Ectodermal cell (in vitro differentiated cells): Measurements from ENCODE around the gene C2CD4C.
"Not testable (repeated sequence)": the region's sequence is repeated elsewhere in the genome, so short reads cannot be mapped to it uniquely, and the experiment has no call there.

Experiments used
- H3K27ac ChIP-seq: 2 replicates; pipeline ENCODE4 v1.7.0; 2013; ENCODE audit warnings: mild to moderate bottlenecking, low read depth, low read length; ENCODE audit not compliant: insufficient read depth, poor library complexity, severe bottlenecking
- H3K27me3 ChIP-seq: 2 replicates; pipeline ENCODE4 v1.7.0; 2013; ENCODE audit warnings: mild to moderate bottlenecking, low read length; ENCODE audit not compliant: insufficient read depth, control insufficient read depth, poor library complexity, severe bottlenecking
- H3K36me3 ChIP-seq: one replicate; pipeline ENCODE4 v1.7.0; 2013; ENCODE audit warnings: low read length; ENCODE audit not compliant: control insufficient read depth, insufficient read depth
- H3K4me1 ChIP-seq: one replicate; pipeline ENCODE4 v1.7.0; 2013; ENCODE audit warnings: low read length; ENCODE audit not compliant: control insufficient read depth, insufficient read depth
- H3K4me3 ChIP-seq: 2 replicates; pipeline ENCODE4 v1.7.0; 2013; ENCODE audit warnings: low read depth, low read length, control low read depth; ENCODE audit not compliant: insufficient read depth
- H3K9me3 ChIP-seq: 2 replicates; pipeline ENCODE4 v1.7.0; 2013; ENCODE audit warnings: mild to moderate bottlenecking, low read length, moderate library complexity; ENCODE audit not compliant: control insufficient read depth
- WGBS, 2 experiments: methylation state at CpG; one replicate each; pipeline ENCODE4 v1.1.7; 2013; ENCODE audit warnings: missing lambda C conversion rate in 2 of 2; 5-methylcytosine and 5-hydroxymethylcytosine counted together

The C2CD4C gene

GRCh38 chr19:390386-391206 lies 18.4 kb downstream of the C2CD4C start:
- 93 to 96% methylated on average over 30 of the region's 30 CpGs for WGBS, 2 experiments
- Histone ChIP-seq H3K9me3 (no peaks in the 10 kb centered on the region), H3K4me1 (no peaks in the 10 kb centered on the region), H3K4me3 (no peak overlapping the region), H3K36me3 (no peaks in the 10 kb centered on the region), H3K27me3 (peaks cover 4% of the 10 kb centered on the region), H3K27ac (no peak overlapping the region)

- no peaks in the 10 kb centered on the region for H3K4me1 ChIP-seq
- peaks cover 4% of the 10 kb centered on the region for H3K27me3 ChIP-seq
- H3K4me3 ChIP-seq: no peak overlapping the region
- no peaks in the 10 kb centered on the region for H3K36me3 ChIP-seq
- WGBS, 2 experiments: 89 to 91% methylated on average over 12 of the region's 12 CpGs
- H3K9me3 ChIP-seq: no peaks in the 10 kb centered on the region
- no peak overlapping the region for H3K27ac ChIP-seq
Measured at GRCh38 chr19:389935-390289, 19.0 kb downstream of the C2CD4C start.

GRCh38 chr19:389255-389934 lies 19.6 kb downstream of the C2CD4C start:
- Histone ChIP-seq H3K27me3 (peaks cover 4% of the 10 kb centered on the region), H3K4me1 (peaks cover 2% of the 10 kb centered on the region), H3K4me3 (no peak overlapping the region), H3K9me3 (no peaks in the 10 kb centered on the region), H3K36me3 (no peaks in the 10 kb centered on the region), H3K27ac (no peak overlapping the region)
- WGBS, 2 experiments: 82 to 84% methylated on average over 21 of the region's 21 CpGs

DNA sequence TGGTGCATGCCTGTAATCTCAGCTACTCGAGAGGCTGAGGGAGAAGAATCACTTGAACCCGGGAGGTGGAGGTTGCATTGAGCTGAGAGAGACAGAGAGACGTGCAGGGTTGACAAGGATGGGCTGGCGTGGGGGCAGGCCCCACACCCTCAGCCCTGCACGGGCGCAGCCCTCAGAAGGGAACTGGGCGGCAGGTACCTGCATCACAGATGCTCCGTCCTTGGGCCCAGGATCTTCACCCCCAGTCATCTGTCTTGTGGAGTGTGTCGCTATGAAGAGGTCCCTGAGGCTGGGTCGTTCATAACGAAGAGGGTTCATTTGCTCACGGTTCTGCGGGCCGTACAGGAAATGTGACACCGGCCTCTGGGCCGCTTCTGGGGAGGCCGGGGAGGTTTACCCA lies 20.3 kb downstream of the C2CD4C start:
- WGBS, 2 experiments: 93 to 94% methylated on average over 17 of the region's 17 CpGs
- Histone ChIP-seq H3K27ac (no peak overlapping the region), H3K36me3 (no peaks in the 10 kb centered on the region), H3K4me1 (peaks cover 5% of the 10 kb centered on the region), H3K9me3 (no peaks in the 10 kb centered on the region), H3K4me3 (no peak overlapping the region), H3K27me3 (peaks cover 4% of the 10 kb centered on the region)

DNA sequence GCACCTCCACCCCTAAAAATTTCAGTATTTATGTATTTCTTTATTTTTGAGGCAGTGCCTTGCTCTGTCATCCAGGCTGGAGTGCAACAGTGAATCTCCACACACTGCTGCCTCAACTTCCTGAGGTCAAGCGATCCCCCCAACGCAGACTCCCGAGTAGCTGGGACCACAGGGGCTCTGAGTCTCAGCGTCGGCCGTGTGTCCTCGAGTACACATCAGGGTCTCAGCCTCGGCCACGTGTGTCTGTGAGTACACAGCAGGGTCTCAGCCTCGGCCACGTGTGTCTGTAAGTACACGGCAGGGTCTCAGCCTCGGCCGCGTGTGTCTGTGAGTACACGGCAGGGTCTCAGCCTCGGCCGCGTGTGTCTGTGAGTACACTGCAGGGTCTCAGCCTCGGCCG lies 21.2 kb downstream of the C2CD4C start:
- Histone ChIP-seq H3K9me3 (no peaks in the 10 kb centered on the region), H3K36me3 (no peaks in the 10 kb centered on the region), H3K27ac (no peak overlapping the region), H3K27me3 (peaks cover 4% of the 10 kb centered on the region), H3K4me1 (peaks cover 5% of the 10 kb centered on the region), H3K4me3 (no peak overlapping the region)
- WGBS, 2 experiments: 91% methylated on average over 18 to 20 of the region's 21 CpGs

- H3K36me3 ChIP-seq, H3K27ac ChIP-seq, H3K27me3 ChIP-seq, H3K4me3 ChIP-seq, H3K4me1 ChIP-seq, H3K9me3 ChIP-seq: not testable (repeated sequence)
- WGBS, 2 experiments: 16 to 34% methylated on average over 13 to 17 of the region's 22 CpGs
Measured at GRCh38 chr19:386632-387301, 22.2 kb downstream of the C2CD4C start.

GRCh38 chr19:386189-386588 lies 22.8 kb downstream of the C2CD4C start:
- not testable (repeated sequence) for H3K27me3 ChIP-seq, H3K4me1 ChIP-seq, H3K9me3 ChIP-seq, H3K27ac ChIP-seq, H3K4me3 ChIP-seq, H3K36me3 ChIP-seq
- 91 to 99% methylated on average over 7 of the region's 8 CpGs for WGBS, 2 experiments

- no peaks in the 10 kb centered on the region for H3K36me3 ChIP-seq
- no peak overlapping the region for H3K27ac ChIP-seq
- H3K4me1 ChIP-seq: peaks cover 5% of the 10 kb centered on the region
- H3K27me3 ChIP-seq: peaks cover 4% of the 10 kb centered on the region
- no peaks in the 10 kb centered on the region for H3K9me3 ChIP-seq
- H3K4me3 ChIP-seq: no peak overlapping the region
- 84 to 85% methylated on average over 9 of the region's 9 CpGs for WGBS, 2 experiments
Measured at GRCh38 chr19:384799-385169, 24.2 kb downstream of the C2CD4C start.

GRCh38 chr19:383922-384798 lies 24.8 kb downstream of the C2CD4C start:
- Histone ChIP-seq H3K4me3 (no peak overlapping the region), H3K27me3 (peaks cover 4% of the 10 kb centered on the region), H3K4me1 (peaks cover 5% of the 10 kb centered on the region), H3K9me3 (no peaks in the 10 kb centered on the region), H3K27ac (no peak overlapping the region), H3K36me3 (no peaks in the 10 kb centered on the region)
- WGBS, 2 experiments: 44 to 47% methylated on average over 44 of the region's 44 CpGs
